HepG2 (cell line): Measurements from ENCODE around the gene KCNK15. TPM values are rescaled to one million over a fixed set of nuclear protein-coding genes. Genes with fewer than 3 reads are reported as not detected.

ENCODE experiments used
- CAMTA2 ChIP-seq: sonication (generic); formaldehyde crosslinking; IDR thresholded peaks from 2 replicates; pipeline ENCODE4 v1.4.0; 2020; ENCODE audit warnings: mild to moderate bottlenecking, missing genetic modification reagents, borderline replicate concordance
- FIP1L1 ChIP-seq: fragments of 200-400 bp; formaldehyde crosslinking; IDR thresholded peaks from 2 replicates; pipeline ENCODE4 v1.6.1; 2018; ENCODE audit warnings: low read depth, mild to moderate bottlenecking, low read length, moderate library complexity, borderline replicate concordance; ENCODE audit not compliant: insufficient read depth
- FOXJ3 ChIP-seq: sonication (generic); formaldehyde crosslinking; IDR thresholded peaks from 2 replicates; pipeline ENCODE4 v1.4.0; 2020; ENCODE audit warnings: missing genetic modification reagents, mild to moderate bottlenecking, borderline replicate concordance
- GABPA ChIP-seq, 2 experiments: IDR thresholded peaks; 2 replicates each; pipeline ENCODE4 v1.6.1; 2011 to 2016; ENCODE audit warnings: low read depth in 2 of 2, low read length in 1 of 2, missing biosample characterization in 1 of 2, missing genetic modification characterization in 1 of 2
- JUNB ChIP-seq: sonication (generic); formaldehyde crosslinking; IDR thresholded peaks from 2 replicates; pipeline ENCODE4 v1.8.0; 2022; ENCODE audit warnings: missing genetic modification reagents, mild to moderate bottlenecking, borderline replicate concordance
- NCOA5 ChIP-seq: sonication (generic); formaldehyde crosslinking; IDR thresholded peaks from 2 replicates; pipeline ENCODE4 v1.4.0; 2020; ENCODE audit warnings: missing genetic modification reagents
- PTBP1 ChIP-seq: fragments of 200-400 bp; formaldehyde crosslinking; IDR thresholded peaks from 2 replicates; pipeline ENCODE4 v1.6.1; 2018; ENCODE audit warnings: low read length, low read depth; ENCODE audit not compliant: poor library complexity, severe bottlenecking
- RBM22 ChIP-seq: fragments of 200-400 bp; formaldehyde crosslinking; optimal IDR thresholded peaks from 2 replicates; pipeline ENCODE3; 2017; ENCODE audit warnings: mild to moderate bottlenecking, low read length, moderate library complexity
- RFX5 ChIP-seq: IDR thresholded peaks from 2 replicates; pipeline ENCODE4 v1.6.1; 2011; ENCODE audit warnings: low read depth, low read length, improper control_type of control experiment
- SIN3B ChIP-seq: fragments of 150-350 bp; IDR thresholded peaks from 2 replicates; pipeline ENCODE4 v1.6.1; 2014; ENCODE audit warnings: low read length
- U2AF1 ChIP-seq: fragments of 200-400 bp; formaldehyde crosslinking; optimal IDR thresholded peaks from 2 replicates; pipeline ENCODE3; 2017; ENCODE audit warnings: mild to moderate bottlenecking, low read depth, low read length
- YY1 ChIP-seq: IDR thresholded peaks from 2 replicates; pipeline ENCODE4 v1.6.1; 2011; ENCODE audit warnings: low read length, low read depth, moderate library complexity, mild to moderate bottlenecking; ENCODE audit not compliant: insufficient read depth, insufficient replicate concordance
- ZNF136 ChIP-seq: sonication (generic); formaldehyde crosslinking; IDR thresholded peaks from 2 replicates; pipeline ENCODE4 v1.8.1; 2022; ENCODE audit warnings: low read depth, mild to moderate bottlenecking, moderate library complexity, missing genetic modification reagents
- ZNF205 ChIP-seq: IDR thresholded peaks from 2 replicates; pipeline ENCODE4 v1.6.1; 2018; ENCODE audit warnings: missing biosample characterization, missing genetic modification reagents
- ZNF292 ChIP-seq: sonication (generic); formaldehyde crosslinking; IDR thresholded peaks from 2 replicates; pipeline ENCODE4 v1.8.1; 2022; ENCODE audit warnings: mild to moderate bottlenecking, low read depth, missing genetic modification reagents, borderline replicate concordance
- ZNF451 ChIP-seq: sonication (generic); formaldehyde crosslinking; IDR thresholded peaks from 2 replicates; pipeline ENCODE4 v1.5.0; 2020; ENCODE audit warnings: mild to moderate bottlenecking, missing genetic modification reagents
- ZNF589 ChIP-seq: sonication (generic); formaldehyde crosslinking; conservative IDR thresholded peaks from 2 replicates; pipeline ENCODE4 v1.8.0; 2022; ENCODE audit warnings: mild to moderate bottlenecking, moderate library complexity, missing genetic modification reagents
- ZNF644 ChIP-seq: IDR thresholded peaks from 2 replicates; pipeline ENCODE4 v1.6.1; 2016; ENCODE audit warnings: low read depth
- ZNF670 ChIP-seq: sonication (generic); formaldehyde crosslinking; IDR thresholded peaks from 2 replicates; pipeline ENCODE4 v1.8.0; 2022; ENCODE audit warnings: mild to moderate bottlenecking, missing genetic modification reagents, borderline replicate concordance
- ZNF7 ChIP-seq: IDR thresholded peaks from 2 replicates; pipeline ENCODE4 v1.6.1; 2016; ENCODE audit warnings: missing biosample characterization, missing genetic modification reagents
- ZNF788 ChIP-seq: sonication (generic); formaldehyde crosslinking; IDR thresholded peaks from 2 replicates; pipeline ENCODE4 v1.5.0; 2020; ENCODE audit warnings: mild to moderate bottlenecking, missing genetic modification reagents, borderline replicate concordance
- ZNF879 ChIP-seq: sonication (generic); formaldehyde crosslinking; IDR thresholded peaks from 2 replicates; pipeline ENCODE4 v1.8.1; 2023; ENCODE audit warnings: missing genetic modification reagents
- polyA plus RNA-seq, 8 experiments: library from polyadenylated mRNA; depleted of rRNA in 3 of 8; stranded (reverse) in 7 of 8; unstranded in 1 of 8; fragments of >200 nt; fragmentation: Illumina TruSeq in 4 of 8; extraction: Trizol in 4 of 8; gene quantifications; 2 replicates each; pipeline versions ENCODE4 v1.2.1 to v1.2.3, GENCODE V29; 2011 to 2016; ENCODE audit warnings: low read depth in 4 of 8, missing spikeins in 1 of 8, mixed read lengths in 1 of 8; ENCODE audit not compliant: insufficient read depth in 1 of 8
- total RNA-seq, 5 experiments: library from RNA; depleted of rRNA; stranded (reverse); fragments of >200 nt; fragmentation: Illumina TruSeq; extraction: Trizol; gene quantifications; 2 replicates each; pipeline ENCODE4 v1.2.3, GENCODE V29; 2016; ENCODE audit warnings: low read depth in 1 of 5
- TF ChIP-seq, protein P1 (sequence below): sonication (generic); formaldehyde crosslinking; IDR thresholded peaks from 2 replicates; pipeline ENCODE4 v1.4.0; 2020; ENCODE audit warnings: mild to moderate bottlenecking, low read depth, missing genetic modification reagents
- TF ChIP-seq, protein P2 (sequence below): sonication (generic); formaldehyde crosslinking; IDR thresholded peaks from 2 replicates; pipeline ENCODE4 v1.4.0; 2020; ENCODE audit warnings: missing genetic modification reagents, mild to moderate bottlenecking, borderline replicate concordance
- TF ChIP-seq, protein P3 (sequence below): sonication (generic); formaldehyde crosslinking; conservative IDR thresholded peaks from 2 replicates; pipeline ENCODE4 v1.4.0; 2020; ENCODE audit warnings: missing genetic modification reagents
- TF ChIP-seq, protein P4 (sequence below): sonication (generic); formaldehyde crosslinking; IDR thresholded peaks from 2 replicates; pipeline ENCODE4 v1.5.0; 2020; ENCODE audit warnings: missing genetic modification reagents

The KCNK15 gene
- total and polyA plus RNA-seq, 2 of the 13 experiments (the other 11 are each of a cell fraction or from before 2014, with no cell fraction given) = 0.03 TPM; not detected in 1

DNA sequence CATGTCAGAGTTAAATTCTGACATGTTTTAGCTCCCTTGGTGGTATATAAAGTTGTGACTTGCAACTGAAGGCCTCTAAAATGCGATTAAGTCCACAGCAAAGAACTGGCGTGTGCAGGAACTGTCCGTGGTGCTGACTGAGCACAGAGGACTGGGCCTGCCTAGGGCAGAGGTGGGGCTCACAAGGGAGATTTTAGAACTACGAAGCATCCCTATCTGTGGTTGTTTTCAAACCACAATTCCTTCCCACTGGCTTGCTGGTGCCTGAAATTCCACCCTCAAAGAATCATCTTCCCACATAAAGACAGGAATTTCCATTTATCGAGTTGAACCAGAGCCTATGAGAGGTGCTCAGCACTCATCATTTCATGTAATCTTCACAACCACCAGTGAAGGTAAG, 34.6 kb downstream of the KCNK15 start (continued):
- TF ChIP-seq, protein P1, sequence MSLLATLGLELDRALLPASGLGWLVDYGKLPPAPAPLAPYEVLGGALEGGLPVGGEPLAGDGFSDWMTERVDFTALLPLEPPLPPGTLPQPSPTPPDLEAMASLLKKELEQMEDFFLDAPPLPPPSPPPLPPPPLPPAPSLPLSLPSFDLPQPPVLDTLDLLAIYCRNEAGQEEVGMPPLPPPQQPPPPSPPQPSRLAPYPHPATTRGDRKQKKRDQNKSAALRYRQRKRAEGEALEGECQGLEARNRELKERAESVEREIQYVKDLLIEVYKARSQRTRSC (CRISPR knock-in tag) = no peak
- TF ChIP-seq ZNF644 (CRISPR knock-in tag) (peak; percentile 74; the same call in 1 of the 2 replicates), ZNF292 (CRISPR knock-in tag) (no peak), ZNF879 (CRISPR knock-in tag) (no peak), RFX5 (no peak), FIP1L1 (no peak), ZNF7 (CRISPR knock-in tag) (0 out of 2 replicates have a peak, but pooled peaks have one; percentile 39), CAMTA2 (CRISPR knock-in tag) (no peak), GABPA (IDR thresholded peaks at IDR 0.05; ENCODE audit: low read depth, low read length) (no peak), GABPA (CRISPR knock-in tag; IDR thresholded peaks at IDR 0.05; ENCODE audit: low read depth) (no peak), ZNF205 (CRISPR knock-in tag) (0 out of 2 replicates have a peak, but pooled peaks have one; percentile 48), NCOA5 (CRISPR knock-in tag) (no peak), ZNF670 (CRISPR knock-in tag) (no peak), ZNF451 (CRISPR knock-in tag) (no peak), ZNF589 (CRISPR knock-in tag) (0 out of 2 replicates have a peak, but pooled peaks have one; percentile 53), ZNF136 (CRISPR knock-in tag) (no peak), FOXJ3 (no peak), JUNB (0 out of 2 replicates have a peak, but pooled peaks have one; percentile 38), PTBP1 (no peak), SIN3B (no peak), U2AF1 (no peak), YY1 (no peak), RBM22 (no peak), ZNF788 (no peak)
- TF ChIP-seq, protein P2, sequence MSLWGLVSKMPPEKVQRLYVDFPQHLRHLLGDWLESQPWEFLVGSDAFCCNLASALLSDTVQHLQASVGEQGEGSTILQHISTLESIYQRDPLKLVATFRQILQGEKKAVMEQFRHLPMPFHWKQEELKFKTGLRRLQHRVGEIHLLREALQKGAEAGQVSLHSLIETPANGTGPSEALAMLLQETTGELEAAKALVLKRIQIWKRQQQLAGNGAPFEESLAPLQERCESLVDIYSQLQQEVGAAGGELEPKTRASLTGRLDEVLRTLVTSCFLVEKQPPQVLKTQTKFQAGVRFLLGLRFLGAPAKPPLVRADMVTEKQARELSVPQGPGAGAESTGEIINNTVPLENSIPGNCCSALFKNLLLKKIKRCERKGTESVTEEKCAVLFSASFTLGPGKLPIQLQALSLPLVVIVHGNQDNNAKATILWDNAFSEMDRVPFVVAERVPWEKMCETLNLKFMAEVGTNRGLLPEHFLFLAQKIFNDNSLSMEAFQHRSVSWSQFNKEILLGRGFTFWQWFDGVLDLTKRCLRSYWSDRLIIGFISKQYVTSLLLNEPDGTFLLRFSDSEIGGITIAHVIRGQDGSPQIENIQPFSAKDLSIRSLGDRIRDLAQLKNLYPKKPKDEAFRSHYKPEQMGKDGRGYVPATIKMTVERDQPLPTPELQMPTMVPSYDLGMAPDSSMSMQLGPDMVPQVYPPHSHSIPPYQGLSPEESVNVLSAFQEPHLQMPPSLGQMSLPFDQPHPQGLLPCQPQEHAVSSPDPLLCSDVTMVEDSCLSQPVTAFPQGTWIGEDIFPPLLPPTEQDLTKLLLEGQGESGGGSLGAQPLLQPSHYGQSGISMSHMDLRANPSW (CRISPR knock-in tag) = no peak
- TF ChIP-seq, protein P3, sequence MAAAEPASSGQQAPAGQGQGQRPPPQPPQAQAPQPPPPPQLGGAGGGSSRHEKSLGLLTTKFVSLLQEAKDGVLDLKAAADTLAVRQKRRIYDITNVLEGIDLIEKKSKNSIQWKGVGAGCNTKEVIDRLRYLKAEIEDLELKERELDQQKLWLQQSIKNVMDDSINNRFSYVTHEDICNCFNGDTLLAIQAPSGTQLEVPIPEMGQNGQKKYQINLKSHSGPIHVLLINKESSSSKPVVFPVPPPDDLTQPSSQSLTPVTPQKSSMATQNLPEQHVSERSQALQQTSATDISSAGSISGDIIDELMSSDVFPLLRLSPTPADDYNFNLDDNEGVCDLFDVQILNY (CRISPR knock-in tag) = no peak
- TF ChIP-seq, protein P4, sequence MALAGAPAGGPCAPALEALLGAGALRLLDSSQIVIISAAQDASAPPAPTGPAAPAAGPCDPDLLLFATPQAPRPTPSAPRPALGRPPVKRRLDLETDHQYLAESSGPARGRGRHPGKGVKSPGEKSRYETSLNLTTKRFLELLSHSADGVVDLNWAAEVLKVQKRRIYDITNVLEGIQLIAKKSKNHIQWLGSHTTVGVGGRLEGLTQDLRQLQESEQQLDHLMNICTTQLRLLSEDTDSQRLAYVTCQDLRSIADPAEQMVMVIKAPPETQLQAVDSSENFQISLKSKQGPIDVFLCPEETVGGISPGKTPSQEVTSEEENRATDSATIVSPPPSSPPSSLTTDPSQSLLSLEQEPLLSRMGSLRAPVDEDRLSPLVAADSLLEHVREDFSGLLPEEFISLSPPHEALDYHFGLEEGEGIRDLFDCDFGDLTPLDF (CRISPR knock-in tag) = 0 out of 2 replicates have a peak, but pooled peaks have one; percentile 24
